MV-4-11 (cell line): ENCODE data around the gene ETS1.
A peak's percentile ranks its signal among the peaks of the same experiment; 100 is the strongest.

Experiments used
- DNase-seq: peaks from one replicate; lab custom pipeline; 2025; lab: John Stamatoyannopoulos, UW

Gene ETS1

GRCh38 chr11:128594226-128594625, 6.9 kb upstream of the ETS1 start:
- DNase-seq, result no peak

DNA sequence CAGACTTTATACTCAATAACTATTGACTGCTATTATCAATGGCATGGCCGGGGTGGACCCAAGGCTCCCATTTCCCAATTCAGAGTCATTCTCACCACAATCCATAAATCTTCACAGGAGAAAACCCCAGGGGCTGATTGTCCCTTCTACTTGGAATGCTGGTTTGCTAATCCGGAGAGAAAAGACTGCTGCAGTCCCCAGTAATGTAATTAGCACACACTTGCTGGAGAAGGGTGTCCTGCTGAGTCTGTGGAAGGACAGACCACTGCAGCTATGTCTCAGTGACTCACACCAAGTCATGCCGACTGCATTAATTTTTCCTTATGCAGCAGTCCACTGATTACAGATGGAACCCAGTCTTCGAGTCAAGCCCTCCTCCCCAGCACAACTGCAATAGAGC, 5.9 kb upstream of the ETS1 start:
- no peak for DNase-seq

- no peak for DNase-seq
Observed at GRCh38 chr11:128592454-128592853, 5.1 kb upstream of the ETS1 start.

DNA sequence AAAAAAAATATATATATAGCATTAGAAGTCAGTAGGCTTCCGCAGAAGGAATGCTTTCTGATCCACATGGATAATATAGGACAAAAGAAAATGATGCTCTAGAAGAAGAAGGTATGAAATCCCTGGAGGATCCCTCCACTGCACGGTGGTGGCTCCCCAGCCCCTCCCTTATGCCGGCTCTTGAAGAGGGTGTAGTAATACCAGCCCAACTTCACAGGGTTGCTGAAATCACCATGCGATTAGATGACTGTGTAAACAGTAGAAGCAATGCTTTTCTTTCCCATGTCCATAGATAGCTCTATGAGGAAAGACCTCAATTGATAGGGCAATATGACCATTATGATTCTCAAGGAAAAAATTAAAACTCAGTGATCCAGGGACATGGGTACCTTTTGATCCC, 3.2 kb upstream of the ETS1 start:
- DNase-seq, result no peak

- DNase-seq, result no peak
Observed at GRCh38 chr11:128589998-128590397, 2.6 kb upstream of the ETS1 start.

DNA sequence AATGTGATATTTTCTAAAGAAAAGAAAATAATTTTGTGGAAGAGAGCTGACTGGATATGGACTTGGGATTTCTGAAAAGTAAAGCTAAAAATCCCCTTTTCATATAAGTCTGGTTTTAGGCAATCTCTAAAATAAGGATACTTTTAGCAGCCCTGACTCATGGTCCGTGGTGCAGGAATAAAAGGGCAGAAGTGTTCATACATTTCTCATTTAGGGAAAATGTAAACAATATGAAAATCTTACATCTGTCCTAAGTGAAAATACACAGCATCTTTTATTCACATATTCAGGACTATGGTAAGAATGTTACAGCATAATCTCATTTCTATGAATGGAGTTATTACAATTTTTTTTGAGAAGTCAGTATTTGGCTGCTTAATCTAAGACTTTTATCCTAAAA, 735 bp upstream of the ETS1 start:
- DNase-seq, result no peak

- no peak for DNase-seq
Observed at GRCh38 chr11:128586689-128587088, 669 bp downstream of the ETS1 start.

- DNase-seq, result no peak
Observed at GRCh38 chr11:128585498-128586238, 1.7 kb downstream of the ETS1 start.

DNA sequence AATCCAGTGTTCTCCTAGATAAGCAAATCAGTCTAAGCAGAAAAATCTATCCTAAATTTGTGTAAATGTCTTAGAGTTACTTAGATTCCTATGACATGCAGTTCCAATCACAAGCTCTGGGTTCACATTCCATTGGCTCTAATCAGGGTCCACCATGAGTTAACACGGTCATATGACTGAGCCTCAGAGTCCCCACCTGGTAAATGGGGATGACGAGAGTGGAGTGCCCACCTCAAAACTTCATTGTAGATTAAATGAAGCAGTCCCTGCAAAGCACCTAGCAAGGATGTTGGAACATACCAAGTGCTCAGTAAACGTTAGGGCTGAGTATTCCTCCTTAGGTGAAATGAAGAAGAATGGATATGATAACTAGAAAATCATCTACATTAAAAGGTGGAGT, 3.1 kb downstream of the ETS1 start:
- DNase-seq, result no peak

DNA sequence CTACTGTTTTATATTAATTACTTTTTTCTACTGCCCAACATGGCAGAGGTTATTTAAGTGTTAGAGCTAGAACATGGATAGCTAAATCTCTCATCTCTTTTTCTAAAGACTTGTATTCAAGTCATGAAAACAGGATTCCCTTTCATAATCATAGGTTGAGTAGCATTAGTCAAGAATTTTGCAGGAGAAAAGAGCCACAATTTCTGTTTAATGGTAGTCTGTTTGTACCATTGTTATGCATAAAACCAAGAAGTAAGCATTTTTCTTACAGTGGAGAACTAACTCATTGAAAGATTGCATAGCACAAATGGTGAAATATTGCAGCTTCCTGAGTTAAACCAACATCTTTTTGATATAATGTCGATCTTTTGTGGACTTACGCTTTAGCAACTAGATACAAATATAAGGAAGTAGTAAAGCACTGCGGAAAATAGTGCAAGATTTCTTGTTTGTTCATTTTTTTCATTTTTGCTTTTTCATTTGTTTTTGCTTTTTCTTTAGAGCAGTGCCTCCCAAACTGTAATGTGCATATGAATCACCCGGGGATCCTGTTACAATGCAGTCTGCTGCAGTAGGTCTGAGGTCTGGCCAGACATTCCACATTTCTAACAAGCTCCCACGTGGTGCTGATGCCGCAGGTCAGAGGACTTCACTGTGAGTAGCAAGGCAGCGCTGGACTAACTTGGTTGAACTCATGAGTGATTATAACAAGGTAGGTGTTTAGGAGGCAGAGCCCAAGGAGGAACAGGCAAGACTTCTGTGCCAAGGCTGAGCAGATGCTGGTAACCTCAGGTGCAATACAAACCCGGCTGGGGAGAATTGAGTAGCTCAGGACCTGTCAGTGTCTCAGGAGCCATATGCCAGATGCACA, 4.6 kb downstream of the ETS1 start:
- DNase-seq, result peak; percentile 55

GRCh38 chr11:128581561-128582272, 5.6 kb downstream of the ETS1 start:
- DNase-seq, result no peak

GRCh38 chr11:128580612-128581011, 6.7 kb downstream of the ETS1 start:
- peak; percentile 18 for DNase-seq

DNA sequence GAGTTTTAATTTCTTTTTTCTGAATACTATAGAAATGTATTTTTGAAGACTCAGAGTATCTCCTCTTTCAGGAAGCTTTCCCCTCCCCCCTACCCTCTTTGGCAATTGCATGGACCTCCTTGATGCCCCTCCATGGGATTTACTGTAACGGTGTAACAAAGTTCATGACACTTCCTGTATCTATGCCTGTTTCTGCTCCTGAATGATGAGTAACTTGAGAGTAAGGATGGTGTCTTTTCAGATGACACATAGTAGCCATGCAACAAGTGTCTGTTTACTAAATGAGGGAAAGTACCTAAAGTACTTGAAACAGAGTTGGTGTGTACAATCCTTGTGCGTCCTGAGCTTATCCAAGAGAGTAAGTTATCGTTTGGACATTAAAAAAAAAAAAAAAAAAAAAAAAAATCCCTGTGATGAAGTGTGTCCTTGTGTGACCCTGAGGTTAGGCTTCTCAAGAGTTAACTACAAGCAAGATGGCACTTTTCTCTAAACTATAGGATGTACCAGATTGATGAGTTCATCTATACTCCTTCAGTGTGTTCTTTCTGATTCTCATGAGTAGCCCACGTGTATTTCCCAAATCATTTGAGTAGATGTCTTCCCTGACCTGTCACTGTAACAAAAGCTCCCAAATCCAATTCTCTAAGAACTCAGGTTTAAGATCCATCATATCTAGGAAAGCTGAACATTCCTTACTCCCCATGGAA, 7.4 kb downstream of the ETS1 start:
- DNase-seq, result no peak

- no peak for DNase-seq
Observed at GRCh38 chr11:128576555-128576954, 10.8 kb downstream of the ETS1 start.

GRCh38 chr11:128575961-128576350, 11.4 kb downstream of the ETS1 start:
- DNase-seq, result peak; percentile 19

GRCh38 chr11:128575174-128575960, 12.0 kb downstream of the ETS1 start:
- peak; percentile 57 for DNase-seq

DNA sequence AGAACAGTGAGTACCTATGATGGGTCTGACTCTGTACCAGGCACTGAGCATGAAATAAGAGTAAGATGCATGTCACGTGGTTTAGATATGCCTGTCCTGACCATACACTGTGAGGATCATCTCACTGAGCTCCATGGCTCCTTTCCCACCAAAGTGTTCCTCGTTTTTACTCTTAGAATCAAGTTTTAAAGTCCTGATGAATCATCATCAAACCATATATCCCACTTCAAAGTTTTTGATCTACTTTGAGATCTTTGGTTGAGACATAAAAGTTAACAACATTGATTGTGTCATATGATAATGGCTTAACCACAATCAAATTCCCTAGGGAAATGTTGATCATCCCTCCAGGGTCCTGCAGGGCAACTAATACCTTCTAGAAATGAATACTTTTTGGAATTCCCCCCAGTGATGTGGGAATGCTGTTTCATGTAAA, 12.8 kb downstream of the ETS1 start:
- no peak for DNase-seq

GRCh38 chr11:128573638-128574037, 13.7 kb downstream of the ETS1 start:
- DNase-seq, result no peak

GRCh38 chr11:128572965-128573364, 14.4 kb downstream of the ETS1 start:
- no peak for DNase-seq

DNA sequence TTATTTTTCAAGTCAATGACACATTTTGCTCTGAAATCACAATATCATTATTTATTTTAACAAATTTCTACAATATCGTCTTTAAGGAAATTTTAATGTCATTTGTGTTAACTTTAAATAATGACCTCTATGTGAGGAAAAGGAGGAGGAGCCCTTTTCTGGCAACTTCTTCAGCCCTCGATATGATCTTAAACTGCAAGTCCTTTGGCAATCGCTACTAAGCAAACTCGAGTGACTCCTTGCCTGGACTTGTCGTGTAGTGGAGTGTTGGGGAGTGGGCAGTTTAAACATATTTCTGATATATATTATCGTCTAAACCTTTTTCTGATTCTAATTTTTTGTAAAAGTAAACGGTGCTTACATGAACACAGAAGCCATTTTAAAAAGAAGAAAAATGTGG, 16.7 kb downstream of the ETS1 start:
- no peak for DNase-seq

- DNase-seq, result no peak
Observed at GRCh38 chr11:128569291-128569690, 18.1 kb downstream of the ETS1 start.
